Activated CD8-positive, alpha-beta memory T cell treated with anti-CD3 and anti-CD28 coated beads for 4 hours (primary cell): Measurements from ENCODE around the gene DCAF15.
"Not testable (repeated sequence)": the region's sequence is repeated elsewhere in the genome, so short reads cannot be mapped to it uniquely, and the experiment has no call there.

Experiments used
- DNase-seq, 2 donors: peaks; one replicate each; pipeline ENCODE4 v3.0.0-alpha.2; 2020; ENCODE audit warnings: low read depth in 2 of 2

DCAF15 gene, protein sequence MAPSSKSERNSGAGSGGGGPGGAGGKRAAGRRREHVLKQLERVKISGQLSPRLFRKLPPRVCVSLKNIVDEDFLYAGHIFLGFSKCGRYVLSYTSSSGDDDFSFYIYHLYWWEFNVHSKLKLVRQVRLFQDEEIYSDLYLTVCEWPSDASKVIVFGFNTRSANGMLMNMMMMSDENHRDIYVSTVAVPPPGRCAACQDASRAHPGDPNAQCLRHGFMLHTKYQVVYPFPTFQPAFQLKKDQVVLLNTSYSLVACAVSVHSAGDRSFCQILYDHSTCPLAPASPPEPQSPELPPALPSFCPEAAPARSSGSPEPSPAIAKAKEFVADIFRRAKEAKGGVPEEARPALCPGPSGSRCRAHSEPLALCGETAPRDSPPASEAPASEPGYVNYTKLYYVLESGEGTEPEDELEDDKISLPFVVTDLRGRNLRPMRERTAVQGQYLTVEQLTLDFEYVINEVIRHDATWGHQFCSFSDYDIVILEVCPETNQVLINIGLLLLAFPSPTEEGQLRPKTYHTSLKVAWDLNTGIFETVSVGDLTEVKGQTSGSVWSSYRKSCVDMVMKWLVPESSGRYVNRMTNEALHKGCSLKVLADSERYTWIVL

GRCh38 chr19:13952154-13952930 lies at the start of gene DCAF15:
Gene DCAF15, plus strand, starts transcription at chr19:13952509. Its CDS starts 4 bp downstream, at chr19:13952513.
- peak; percentile 97 to 99 for DNase-seq

DNA sequence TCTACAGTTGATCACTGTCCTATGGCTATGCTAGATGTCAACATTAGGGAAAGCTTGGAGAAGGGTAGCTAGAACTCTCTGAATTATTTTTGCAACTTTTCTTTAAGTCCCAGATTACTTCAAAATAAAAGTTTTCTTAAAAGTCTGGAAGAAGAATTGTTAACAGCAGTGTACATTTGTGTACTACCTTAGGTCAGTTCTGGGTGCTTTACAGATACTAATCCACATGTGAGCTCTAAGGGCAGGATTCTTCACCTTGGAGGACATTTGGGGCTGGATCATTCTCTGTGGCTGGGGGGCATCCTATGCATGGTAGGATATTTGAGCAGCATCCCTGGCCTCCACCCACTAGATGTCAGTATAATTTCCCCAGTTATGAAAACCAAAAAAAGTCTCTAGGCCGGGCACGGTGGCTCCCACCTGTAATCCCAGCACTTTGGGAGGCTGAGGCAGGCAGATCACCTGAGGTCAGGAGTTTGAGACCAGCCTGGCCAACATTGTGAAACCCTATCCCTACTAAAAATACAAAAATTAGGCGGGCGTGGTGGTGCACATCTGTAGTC lies 49.2 kb upstream of the DCAF15 start:
- DNase-seq = no peak

DNA sequence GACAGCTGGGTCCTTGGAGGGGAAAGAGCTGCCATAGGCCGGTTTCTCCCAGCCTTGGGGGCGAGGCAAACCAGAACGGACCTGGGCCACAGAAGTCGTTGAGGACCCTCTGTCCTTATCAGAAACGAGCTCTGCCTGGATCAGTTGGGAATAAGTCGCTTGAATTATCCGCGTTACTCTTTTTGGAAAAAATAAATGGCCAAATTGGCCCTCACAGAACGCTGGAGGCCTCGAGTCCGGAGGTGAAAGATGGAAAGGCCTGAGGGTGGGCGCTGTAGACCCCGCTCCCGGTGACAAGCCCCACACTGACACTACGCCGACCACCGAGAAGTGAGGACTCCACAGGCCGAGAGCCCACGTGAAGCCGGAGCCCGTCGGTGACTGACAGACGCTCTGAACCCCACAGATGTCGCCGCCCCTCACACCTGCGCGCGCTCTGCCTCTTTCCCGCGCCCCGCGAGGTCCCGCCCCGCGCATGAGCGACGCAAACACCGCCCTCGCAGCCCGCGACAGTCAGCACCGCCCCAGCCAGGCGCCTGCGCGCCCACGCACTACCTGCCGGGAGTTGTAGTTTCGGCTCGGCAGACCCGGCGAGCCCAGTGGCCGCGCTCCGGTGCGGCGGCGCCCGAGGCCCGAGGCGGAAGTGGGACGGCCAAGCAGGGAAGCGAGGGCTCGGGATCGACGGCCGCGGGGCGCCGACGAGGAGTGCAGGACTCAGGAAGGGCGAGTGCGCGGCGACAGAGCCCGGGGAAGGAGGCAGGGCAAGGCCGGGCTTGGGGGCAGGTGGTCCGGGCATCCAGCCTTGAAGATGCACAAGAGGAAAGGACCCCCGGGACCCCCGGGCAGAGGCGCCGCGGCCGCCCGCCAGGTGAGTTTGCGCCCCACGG lies 46.4 kb upstream of the DCAF15 start, which contains the start of the genes BRME1 and CC2D1A:
TSS of gene BRME1 (minus strand) at position 484 of the 887 bp plus-strand sequence. CDS start 1,225 bp downstream, outside the sequence.
TSS of gene CC2D1A (plus strand) at position 568 of the 887 bp plus-strand sequence. CDS start at position 809, 241 bp downstream.
- peak; percentile 88 to 89 for DNase-seq

DNA sequence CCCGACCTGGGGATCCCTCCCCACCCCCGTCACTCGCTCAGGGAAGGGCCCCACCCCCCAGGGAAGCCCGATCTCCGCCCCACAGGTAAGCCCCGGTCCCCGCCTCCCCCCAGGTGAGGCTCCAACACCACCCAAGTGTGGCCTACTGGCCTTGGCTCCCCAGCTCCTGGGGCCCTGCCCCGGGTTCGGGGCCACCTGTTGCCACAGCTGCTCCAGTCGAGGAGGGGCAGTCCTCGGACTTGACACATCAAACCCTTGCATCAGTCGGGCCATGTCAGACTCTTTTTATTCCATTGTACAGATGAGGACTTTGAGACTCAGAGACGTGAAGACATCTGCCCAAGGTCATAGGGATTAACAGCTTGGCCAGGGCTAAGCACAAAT lies 45.8 kb upstream of the DCAF15 start:
- no peak for DNase-seq

DNA sequence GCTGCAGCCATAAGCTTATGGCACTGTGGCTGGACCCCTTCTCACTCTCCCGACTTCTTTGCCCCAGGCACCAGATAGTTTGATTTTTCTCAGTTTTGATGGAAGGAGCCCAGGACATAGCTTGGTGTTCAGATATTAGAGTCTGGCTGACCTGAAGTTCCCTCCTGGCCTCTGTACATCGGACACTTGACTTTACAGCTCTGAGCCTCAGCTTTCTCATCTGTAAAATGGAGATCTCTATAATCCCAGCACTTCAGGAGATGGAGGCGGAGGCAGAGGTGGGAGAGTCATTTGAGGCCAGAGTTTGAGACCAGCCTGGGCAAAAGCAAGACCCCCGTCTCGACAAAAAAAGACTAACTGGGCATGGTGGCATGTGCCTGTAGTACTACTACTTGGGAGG lies 45.4 kb upstream of the DCAF15 start:
- no peak for DNase-seq

GRCh38 chr19:13908674-13909073 lies 43.6 kb upstream of the DCAF15 start:
- DNase-seq = no peak

DNA sequence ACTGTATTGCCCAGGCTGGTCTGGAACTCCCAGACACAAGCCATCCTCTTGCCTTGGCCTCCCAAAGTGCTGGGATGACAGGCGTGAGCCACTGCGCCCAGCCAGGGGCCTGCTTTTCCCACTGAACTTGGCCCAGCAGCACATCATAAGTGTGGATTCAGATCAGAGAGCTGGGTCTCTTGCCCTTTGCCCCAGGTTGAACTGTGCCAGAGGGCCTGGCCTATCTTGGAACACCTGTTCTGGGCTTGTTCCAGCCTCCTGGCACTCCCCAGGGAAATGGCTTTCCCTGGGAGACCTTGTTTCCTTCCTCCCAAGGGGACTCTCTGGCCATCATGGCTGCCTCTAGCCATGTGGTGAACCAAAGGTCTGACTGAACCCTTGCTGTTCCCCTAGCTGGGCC lies 42.9 kb upstream of the DCAF15 start:
- DNase-seq = no peak

DNA sequence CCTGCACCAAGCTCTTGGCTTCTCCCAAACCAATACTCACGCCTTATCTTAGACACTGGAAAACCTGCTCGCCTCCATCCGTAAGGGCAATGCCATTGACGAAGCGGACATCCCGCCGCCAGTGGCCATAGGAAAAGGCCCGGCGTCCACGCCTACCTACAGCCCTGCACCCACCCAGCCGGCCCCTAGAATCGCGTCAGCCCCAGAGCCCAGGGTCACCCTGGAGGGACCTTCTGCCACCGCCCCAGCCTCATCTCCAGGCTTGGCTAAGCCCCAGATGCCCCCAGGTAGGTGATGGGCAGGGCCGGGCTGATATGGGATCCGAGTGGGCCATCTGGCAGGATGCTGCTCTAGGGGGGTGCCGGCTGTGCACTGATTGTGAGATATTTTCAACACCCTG lies 39.0 kb upstream of the DCAF15 start:
- no peak for DNase-seq

- DNase-seq = no peak
Observed at GRCh38 chr19:13914777-13915176, 37.5 kb upstream of the DCAF15 start.

DNA sequence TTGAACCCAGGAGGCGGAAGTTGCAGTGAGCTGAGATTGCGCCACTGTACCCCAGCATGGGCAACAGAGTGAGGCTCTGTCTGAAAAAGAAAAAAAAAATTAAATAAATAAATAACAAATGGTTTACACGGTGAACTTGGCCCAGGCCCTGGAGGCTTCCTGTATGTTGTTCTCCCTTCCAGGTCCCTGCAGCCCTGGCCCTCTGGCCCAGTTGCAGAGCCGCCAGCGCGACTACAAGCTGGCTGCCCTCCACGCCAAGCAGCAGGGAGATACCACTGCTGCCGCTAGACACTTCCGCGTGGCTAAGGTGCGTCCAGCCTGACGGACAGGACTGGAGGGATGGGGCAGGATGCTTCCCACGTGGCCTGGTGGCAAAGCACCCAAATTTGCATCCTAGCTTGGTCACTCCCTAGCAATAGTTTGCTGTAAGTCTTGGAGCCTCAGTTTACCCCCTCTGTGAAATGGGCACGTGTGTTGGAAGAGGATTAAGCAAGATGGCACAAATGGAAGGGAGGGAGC lies 34.4 kb upstream of the DCAF15 start:
- DNase-seq = no peak

GRCh38 chr19:13918726-13919411 lies 33.4 kb upstream of the DCAF15 start:
- DNase-seq = no peak

DNA sequence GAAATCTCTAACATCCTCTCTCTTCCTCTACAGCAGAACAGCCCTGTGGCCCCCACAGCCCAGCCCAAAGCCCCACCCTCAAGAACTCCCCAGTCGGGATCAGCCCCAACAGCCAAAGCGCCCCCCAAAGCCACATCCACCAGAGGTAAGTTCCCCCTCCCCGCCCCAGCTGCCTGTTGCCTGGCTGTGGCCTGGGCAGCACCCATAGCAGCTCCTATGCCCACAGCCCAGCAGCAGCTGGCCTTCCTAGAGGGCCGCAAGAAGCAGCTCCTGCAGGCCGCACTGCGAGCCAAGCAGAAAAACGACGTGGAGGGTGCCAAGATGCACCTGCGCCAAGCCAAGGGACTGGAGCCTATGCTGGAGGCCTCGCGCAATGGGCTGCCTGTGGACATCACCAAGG lies 31.8 kb upstream of the DCAF15 start:
- no peak for DNase-seq

- no peak for DNase-seq
Observed at GRCh38 chr19:13920940-13921747, 31.2 kb upstream of the DCAF15 start.

GRCh38 chr19:13922118-13922517 lies 30.2 kb upstream of the DCAF15 start:
- DNase-seq = not testable (repeated sequence)

GRCh38 chr19:13923194-13923987 lies 28.9 kb upstream of the DCAF15 start:
- no peak for DNase-seq

DNA sequence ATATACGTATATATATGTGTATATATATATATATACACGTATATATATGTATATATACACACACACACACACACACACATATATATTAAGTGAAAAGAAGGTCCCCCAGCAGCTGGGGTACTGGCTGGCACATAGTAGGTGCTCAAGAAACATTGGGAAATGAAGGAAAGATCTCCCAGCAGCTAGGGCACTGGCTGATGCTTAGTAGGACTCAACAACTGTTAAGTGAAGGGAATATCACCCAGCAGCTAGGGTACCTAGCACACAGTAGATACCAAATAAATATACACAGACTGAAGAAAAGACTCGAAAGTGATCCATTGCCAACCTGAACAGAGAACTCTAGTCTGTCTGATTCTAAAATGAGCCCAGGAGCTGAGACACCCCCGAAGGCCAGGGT lies 26.3 kb upstream of the DCAF15 start:
- DNase-seq = no peak

- DNase-seq = no peak
Observed at GRCh38 chr19:13926715-13927114, 25.6 kb upstream of the DCAF15 start.

DNA sequence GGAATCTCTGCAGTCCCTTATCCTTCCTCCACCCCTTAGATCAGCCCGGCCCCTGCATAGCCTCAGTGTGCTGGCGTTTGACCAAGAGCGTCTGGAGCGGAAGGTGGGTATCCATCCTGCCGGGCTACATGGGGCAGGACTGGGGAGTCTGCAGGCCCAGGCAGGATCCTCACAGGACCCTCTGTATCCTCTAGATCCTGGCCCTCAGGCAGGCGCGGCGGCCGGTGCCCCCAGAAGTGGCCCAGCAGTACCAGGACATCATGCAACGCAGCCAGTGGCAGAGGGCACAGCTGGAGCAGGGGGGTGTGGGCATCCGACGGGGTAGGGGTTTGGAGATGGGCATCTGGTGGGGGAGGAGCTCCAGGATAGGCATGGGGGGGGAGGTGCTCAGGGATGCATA lies 23.0 kb upstream of the DCAF15 start:
- no peak for DNase-seq

DNA sequence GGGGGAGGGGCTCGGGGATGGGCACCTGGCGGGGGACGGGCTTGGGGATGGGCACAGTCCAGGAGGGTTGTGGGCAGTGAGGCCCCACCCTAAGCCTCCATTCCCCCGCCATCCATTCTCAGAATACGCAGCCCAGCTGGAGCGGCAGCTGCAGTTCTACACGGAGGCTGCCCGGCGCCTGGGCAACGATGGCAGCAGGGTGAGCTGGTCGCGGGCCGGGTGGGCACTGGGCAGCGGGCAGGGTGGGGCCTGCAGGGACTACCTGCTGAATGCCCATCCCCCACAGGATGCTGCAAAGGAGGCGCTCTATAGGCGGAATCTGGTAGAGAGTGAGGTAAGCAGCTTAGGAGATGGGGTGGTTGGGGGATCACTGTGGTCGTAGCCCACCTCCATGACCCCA lies 22.4 kb upstream of the DCAF15 start:
- no peak for DNase-seq
